ENCODE data around the gene ANGPTL4. TPM values are rescaled to one million over a fixed set of nuclear protein-coding genes. Genes with fewer than 3 reads are reported as not detected.

Gene ANGPTL4
- total and polyA plus RNA-seq, 9 of the 15 experiments (the other 6 are each of a cell fraction or from before 2014, with no cell fraction given), result 0.05 to 0.77 (median 0.22) TPM; not detected in 4

- TF ChIP-seq GABPB1 (CRISPR knock-in tag; IDR thresholded peaks at IDR 0.05), result peak; percentile 94
- peak; percentile 84 for TF ChIP-seq CTBP1 (IDR thresholded peaks at IDR 0.05; ENCODE audit: borderline replicate concordance)
- peak; percentile 52 for TF ChIP-seq ARID1B (IDR thresholded peaks at IDR 0.05)
- TF ChIP-seq CHD4 (IDR thresholded peaks at IDR 0.05; ENCODE audit: insufficient read depth, insufficient replicate concordance, low read depth, low read length, poor library complexity, severe bottlenecking), result no peak
- TF ChIP-seq TAF1 (IDR thresholded peaks at IDR 0.05; ENCODE audit: control insufficient read depth, extremely low read depth, insufficient read depth, low read length, severe bottlenecking), result peak; percentile 65
- TF ChIP-seq JUNB (CRISPR knock-in tag; conservative IDR thresholded peaks at IDR 0.05), result peak; percentile 100
- TF ChIP-seq HNRNPK (IDR thresholded peaks at IDR 0.05; ENCODE audit: low read depth, low read length, poor library complexity, severe bottlenecking), result no peak
- no peak for TF ChIP-seq ZKSCAN8 (CRISPR knock-in tag; IDR thresholded peaks at IDR 0.05)
- peak; percentile 71 for TF ChIP-seq TEAD4 (IDR thresholded peaks at IDR 0.05; ENCODE audit: low read length)
- no peak for TF ChIP-seq TEAD4 (CRISPR knock-in tag; IDR thresholded peaks at IDR 0.05; ENCODE audit: borderline replicate concordance)
- TF ChIP-seq MYC (IDR thresholded peaks at IDR 0.05; ENCODE audit: low read depth, low read length), result no peak; the same call in 1 of the 2 replicates
- TF ChIP-seq MYC (CRISPR knock-in tag; IDR thresholded peaks at IDR 0.05; ENCODE audit: borderline replicate concordance, low read depth), result no peak
- peak; percentile 96 for TF ChIP-seq ZBTB40 (IDR thresholded peaks at IDR 0.05)
- TF ChIP-seq ZBTB40 (CRISPR knock-in tag; IDR thresholded peaks at IDR 0.05), result no peak
- peak; percentile 34; the same call in 1 of the 2 replicates for TF ChIP-seq ZSCAN29 (IDR thresholded peaks at IDR 0.05)
- peak; percentile 92; the same call in 1 of the 2 replicates for TF ChIP-seq PBX2 (CRISPR knock-in tag; IDR thresholded peaks at IDR 0.05; ENCODE audit: low read depth)
- TF ChIP-seq PBX2 (tag; conservative IDR thresholded peaks at IDR 0.05; ENCODE audit: low read depth), result peak; percentile 100
Observed at GRCh38 chr19:8389891-8390616, 26.1 kb downstream of the ANGPTL4 start, which contains the start of gene RAB11B (continued).
